Aorta (tissue), 5 donors: Measurements from ENCODE around the gene GSG1L. TPM values are rescaled to one million over a fixed set of nuclear protein-coding genes. Genes with fewer than 3 reads are reported as not detected.

Source experiments
- ATAC-seq: fragments of 200-7000 bp; cut with Tn5 transposase; one replicate; pipeline ENCODE4 v1.9.1; 2022; ENCODE audit warnings: moderate library complexity; ENCODE audit not compliant: low FRiP score
- DNase-seq, 2 donors: peaks; one replicate each; pipeline ENCODE4 v3.0.0-alpha.2; 2020
- H3K27ac ChIP-seq, 2 donors: one replicate each; pipeline ENCODE4 v1.5.1; 2013; ENCODE audit warnings: low read length in 2 of 2, mild to moderate bottlenecking in 2 of 2, moderate library complexity in 2 of 2, control low read depth in 1 of 2, inconsistent platforms in 1 of 2, low read depth in 1 of 2
- H3K27me3 ChIP-seq, 2 donors: one replicate each; pipeline ENCODE4 v1.6.1; 2013; ENCODE audit warnings: control low read depth in 1 of 2, low read length in 1 of 2, mild to moderate bottlenecking in 1 of 2, moderate library complexity in 1 of 2; ENCODE audit not compliant: insufficient read depth in 2 of 2, control insufficient read depth in 1 of 2
- H3K36me3 ChIP-seq, 2 donors: one replicate each; pipeline ENCODE4 v1.6.1; 2013; ENCODE audit warnings: control low read depth in 1 of 2, low read length in 1 of 2, mild to moderate bottlenecking in 1 of 2; ENCODE audit not compliant: insufficient read depth in 2 of 2, control insufficient read depth in 1 of 2
- H3K4me1 ChIP-seq, 2 donors: one replicate each; pipeline ENCODE4 v1.6.1; 2013; ENCODE audit warnings: low read length in 2 of 2, control low read depth in 1 of 2, mild to moderate bottlenecking in 1 of 2, moderate library complexity in 1 of 2; ENCODE audit not compliant: insufficient read depth in 2 of 2, control insufficient read depth in 1 of 2
- H3K4me3 ChIP-seq, 2 donors: one replicate each; pipeline ENCODE4 v1.5.1; 2013; ENCODE audit warnings: low read length in 2 of 2, control low read depth in 1 of 2, mild to moderate bottlenecking in 1 of 2
- H3K9me3 ChIP-seq: one replicate; pipeline ENCODE4 v1.6.1; 2013; ENCODE audit warnings: mild to moderate bottlenecking, low read length; ENCODE audit not compliant: control insufficient read depth
- WGBS, 2 donors: extraction: QIAGEN DNeasy Blood & Tissue Kit; methylation state at CpG; one replicate each; pipeline ENCODE4 v1.1.7; 2013; 5-methylcytosine and 5-hydroxymethylcytosine counted together
- intact Hi-C, 2 donors: fragments of 100-400 bp; cut with DNase I; formaldehyde crosslinking; loops; one replicate each; pipeline versions ENCODE4 v1.14.2 to v1.15.0; 2022
- polyA plus RNA-seq, 2 donors: library from polyadenylated mRNA; stranded (reverse); fragments of 200-250 nt; gene quantifications; one replicate each; pipeline ENCODE4 v1.2.3, GENCODE V29; 2013
- total RNA-seq, 2 donors: library from RNA; stranded (reverse); fragmentation: NEBNext Ultra II Directional; extraction: Animal tissue kit (Norgen Biotek cat#: 25700); gene quantifications; one replicate each; pipeline ENCODE4 v1.2.1, GENCODE V29; 2021
- donor health status: healthy with polysubstance abuse.
- donor health status: Bipolar disorder and iron deficiency.
- donor health status: DM: no; HTN: no; CAD: no.
- donor health status: DM: no; HTN: no; CAD: no.
- donor health status: DM: yes; HTN: yes; CAD: no.

Gene GSG1L
- total and polyA plus RNA-seq, 4 donors = 1.6 to 22.2 (median 7.2) TPM

DNA sequence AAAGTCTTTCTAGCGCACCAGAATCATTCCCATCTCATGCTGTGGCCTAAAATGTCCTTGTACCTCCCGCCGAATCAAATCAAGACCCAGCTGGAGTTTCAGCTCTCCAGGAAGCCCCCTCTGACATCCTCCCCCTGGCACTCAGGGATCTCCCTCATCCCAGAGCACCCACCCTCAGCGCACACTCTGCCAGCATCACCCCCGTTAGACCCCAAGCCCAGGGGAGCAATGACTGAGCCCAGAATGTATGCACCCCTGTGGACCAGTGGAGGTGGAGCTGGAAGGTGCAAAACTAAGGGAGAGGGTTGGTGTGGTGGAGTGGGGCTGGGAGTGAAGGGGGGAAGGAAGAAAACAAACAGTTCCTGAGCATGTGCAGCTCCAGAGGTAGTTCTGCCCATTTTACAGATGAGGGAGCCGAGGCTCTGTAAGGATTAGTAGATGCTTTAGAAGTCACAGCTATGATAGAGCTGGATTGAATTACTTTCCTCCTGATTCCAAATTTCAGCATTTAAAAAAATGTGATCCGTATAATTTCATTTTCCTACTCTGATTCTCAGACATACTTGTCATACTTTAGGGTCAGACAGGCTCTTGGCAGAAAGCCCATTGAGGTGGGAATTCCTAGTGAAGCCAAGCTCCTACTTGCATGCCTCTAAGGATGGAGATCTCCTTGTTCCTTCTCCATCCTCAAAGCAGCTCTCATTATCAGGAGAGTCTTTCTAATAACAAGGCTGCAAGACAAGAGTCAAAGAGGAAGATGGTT lies 270.8 kb downstream of the GSG1L start:
- WGBS, 2 donors = 56 to 62% methylated on average over 7 of the region's 7 CpGs
- intact Hi-C loops = loop anchor here in 1 of 2 donors (10.0 kb wide), 1 partner anchor 62 kb away; no protein-coding TSS in a partner anchor

DNA sequence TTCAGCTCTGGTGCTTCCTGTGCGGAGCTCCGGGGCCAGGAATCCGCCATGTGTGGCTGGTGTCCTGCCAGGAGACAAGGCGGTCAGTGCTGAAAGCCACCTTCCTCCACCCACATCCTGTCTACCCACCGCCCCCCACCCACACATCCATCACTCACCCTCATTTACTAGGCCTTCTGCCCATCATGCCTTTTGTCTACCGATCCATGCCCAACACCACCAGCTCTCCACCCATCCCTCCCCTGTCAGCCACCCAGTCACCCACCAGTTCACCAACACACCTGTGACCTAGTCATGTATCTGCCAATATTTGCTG lies 272.2 kb downstream of the GSG1L start:
- ATAC-seq (no peak), DNase-seq (no peak)
- Histone ChIP-seq H3K27ac (no peak overlapping the region), H3K27me3 (no peaks in the 10 kb centered on the region), H3K36me3 (no peaks in the 10 kb centered on the region), H3K4me3 (no peak overlapping the region), H3K4me1 (no peaks in the 10 kb centered on the region), H3K9me3 (no peaks in the 10 kb centered on the region)
- intact Hi-C loops = loop anchor here in 1 of 2 donors (10.0 kb wide), 1 partner anchor 63 kb away; no protein-coding TSS in a partner anchor
- WGBS, 2 donors = 67 to 75% methylated on average over 6 of the region's 6 CpGs

More for the DNA sequence above, 270.8 kb downstream of the GSG1L start:
- no peaks in the 10 kb centered on the region for H3K4me1 ChIP-seq
- DNase-seq (no peak), ATAC-seq (no peak)
- H3K36me3 ChIP-seq = no peaks in the 10 kb centered on the region
- no peaks in the 10 kb centered on the region for H3K27me3 ChIP-seq
- no peaks in the 10 kb centered on the region for H3K9me3 ChIP-seq
- H3K4me3 ChIP-seq = no peak overlapping the region
- H3K27ac ChIP-seq = peak overlapping the region in 1 of 2 donors; percentile 83

DNA sequence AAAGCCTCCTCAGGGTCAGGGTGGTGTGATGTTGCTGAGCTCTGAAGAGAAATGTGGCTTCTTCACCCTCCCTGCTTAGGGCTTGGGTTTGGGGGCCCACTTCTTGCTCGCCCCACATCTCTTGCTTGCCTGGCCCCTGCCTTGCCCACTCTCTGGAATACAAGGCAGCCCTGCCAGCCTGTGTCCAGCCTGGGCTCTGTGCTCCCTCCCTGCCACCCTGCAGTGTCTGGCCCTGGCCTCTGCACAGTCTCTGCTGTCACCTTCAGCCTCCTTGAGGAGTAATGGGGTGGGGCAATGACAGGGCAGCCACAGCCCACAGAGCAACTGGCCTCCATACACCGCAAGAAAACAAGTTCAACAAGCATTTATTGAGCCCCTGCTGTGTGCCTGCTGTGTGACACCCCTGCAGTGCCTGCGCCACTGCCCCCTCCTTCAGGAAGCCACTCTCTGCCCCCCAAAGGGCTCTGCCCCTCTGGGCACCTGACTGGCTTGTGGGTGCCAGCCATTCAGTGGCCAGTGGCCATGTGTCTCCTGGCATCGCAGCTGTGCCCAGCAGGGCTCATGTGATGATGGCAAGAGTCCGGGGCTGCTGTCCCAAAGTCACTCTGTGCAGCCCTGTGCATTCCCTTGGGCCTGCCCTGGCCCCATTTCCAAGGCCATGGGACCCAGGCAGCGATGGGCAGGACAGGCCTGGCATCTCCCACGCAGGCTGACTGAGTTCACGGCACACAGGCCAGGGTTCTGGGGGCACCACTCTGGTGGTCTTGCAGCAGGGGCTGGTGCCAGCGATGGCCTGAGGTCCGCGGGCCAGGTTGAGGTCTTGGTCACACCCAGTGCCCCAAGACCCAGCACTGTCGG lies 272.7 kb downstream of the GSG1L start:
- ATAC-seq (peak; percentile 28), DNase-seq (no peak)
- no peaks in the 10 kb centered on the region for H3K9me3 ChIP-seq
- no peaks in the 10 kb centered on the region for H3K27me3 ChIP-seq
- WGBS, 2 donors = 52 to 56% methylated on average over 12 of the region's 12 CpGs
- peak overlapping the region in 1 of 2 donors; percentile 4 for H3K27ac ChIP-seq
- intact Hi-C loops = loop anchor here in 1 of 2 donors (10.0 kb wide), 1 partner anchor 64 kb away; no protein-coding TSS in a partner anchor
- H3K4me3 ChIP-seq = no peak overlapping the region
- H3K4me1 ChIP-seq = no peaks in the 10 kb centered on the region
- H3K36me3 ChIP-seq = no peaks in the 10 kb centered on the region

DNA sequence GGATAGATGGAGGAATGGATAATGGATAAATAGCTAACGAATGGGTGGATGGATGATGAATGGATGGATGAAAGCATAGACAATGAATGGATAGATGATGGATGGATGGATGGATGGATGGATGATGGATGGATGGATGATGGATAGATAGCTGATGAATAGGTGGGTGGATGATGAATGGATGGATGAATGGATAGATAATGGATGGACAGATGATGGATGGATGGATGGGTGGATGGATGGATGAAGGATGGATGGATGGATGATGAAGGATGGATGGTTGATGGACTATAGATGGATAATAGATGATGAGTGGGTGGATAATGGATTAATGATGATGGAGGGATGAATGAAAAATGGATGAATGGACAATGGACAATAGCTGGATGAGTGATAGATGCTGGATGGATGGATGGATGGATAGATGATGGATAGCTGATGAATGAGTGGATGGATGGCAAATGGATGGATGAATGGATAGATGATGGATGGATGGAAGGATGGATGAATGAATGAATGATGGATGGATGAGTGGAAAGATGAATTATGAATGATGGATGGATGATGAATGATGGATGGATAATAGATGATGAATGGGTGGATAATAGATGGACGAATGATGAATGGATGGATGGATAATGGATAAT lies 273.8 kb downstream of the GSG1L start:
- 87 to 92% methylated on average over 2 of the region's 2 CpGs for WGBS, 2 donors
- DNase-seq (no peak), ATAC-seq (no peak)
- no peaks in the 10 kb centered on the region for H3K36me3 ChIP-seq
- H3K9me3 ChIP-seq = no peaks in the 10 kb centered on the region
- intact Hi-C loops = loop anchor here in 1 of 2 donors (10.0 kb wide), 1 partner anchor 65 kb away; no protein-coding TSS in a partner anchor
- H3K4me1 ChIP-seq = no peaks in the 10 kb centered on the region
- H3K27me3 ChIP-seq = no peaks in the 10 kb centered on the region
- H3K27ac ChIP-seq = no peak overlapping the region
- H3K4me3 ChIP-seq = no peak overlapping the region

DNA sequence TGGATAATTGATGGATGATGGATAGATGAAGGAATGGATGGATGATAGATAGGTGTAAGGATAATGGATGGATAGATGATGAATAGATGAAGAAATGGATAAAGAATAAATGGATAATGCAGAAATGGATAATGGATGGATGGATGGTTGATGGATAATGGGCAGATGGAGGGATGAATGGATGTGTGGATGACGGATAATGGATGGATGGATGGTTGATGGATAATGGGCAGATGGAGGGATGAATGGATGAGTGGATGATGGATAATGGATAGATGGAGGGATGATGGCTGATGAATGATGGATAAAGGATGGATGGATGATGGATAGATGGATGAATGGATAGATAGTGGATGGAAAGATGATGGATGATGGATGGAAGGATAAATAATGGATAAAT lies 274.4 kb downstream of the GSG1L start:
- no peak for DNase-seq
- H3K36me3 ChIP-seq = no peaks in the 10 kb centered on the region
- WGBS, 2 donors = 95 to 98% methylated on average over 1 of the region's 1 CpG
- no peak overlapping the region for H3K27ac ChIP-seq
- H3K4me3 ChIP-seq = no peak overlapping the region
- intact Hi-C loops = no loop called here
- H3K27me3 ChIP-seq = no peaks in the 10 kb centered on the region
- ATAC-seq = no peak
- H3K4me1 ChIP-seq = no peaks in the 10 kb centered on the region
- no peaks in the 10 kb centered on the region for H3K9me3 ChIP-seq

DNA sequence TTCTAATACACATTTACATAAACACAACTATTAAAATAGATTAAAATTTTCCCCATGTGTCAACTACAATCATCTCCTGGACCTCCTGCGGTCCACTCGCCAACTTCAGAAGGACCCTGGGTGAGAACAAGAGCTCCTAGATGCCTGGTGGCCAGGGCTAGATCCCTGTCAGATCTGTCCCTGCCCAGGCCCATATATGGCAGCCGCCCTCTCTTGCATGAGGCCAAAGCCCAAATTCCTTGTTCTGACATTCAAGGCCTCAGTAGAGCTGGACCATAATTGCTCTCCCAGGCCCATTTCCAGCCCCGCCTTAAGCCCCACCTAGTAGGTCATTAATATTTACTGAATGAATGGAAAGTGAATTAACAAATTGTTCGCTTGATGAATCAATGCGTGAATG lies 275.8 kb downstream of the GSG1L start:
- 96 to 98% methylated on average over 6 of the region's 6 CpGs for WGBS, 2 donors
- no peak for ATAC-seq
- peak in 1 of 2 donors; percentile 34 for DNase-seq
- no peaks in the 10 kb centered on the region for H3K36me3 ChIP-seq
- intact Hi-C loops = no loop called here
- no peaks in the 10 kb centered on the region for H3K27me3 ChIP-seq
- no peaks in the 10 kb centered on the region for H3K4me1 ChIP-seq
- no peaks in the 10 kb centered on the region for H3K9me3 ChIP-seq
- H3K4me3 ChIP-seq = no peak overlapping the region
- no peak overlapping the region for H3K27ac ChIP-seq

DNA sequence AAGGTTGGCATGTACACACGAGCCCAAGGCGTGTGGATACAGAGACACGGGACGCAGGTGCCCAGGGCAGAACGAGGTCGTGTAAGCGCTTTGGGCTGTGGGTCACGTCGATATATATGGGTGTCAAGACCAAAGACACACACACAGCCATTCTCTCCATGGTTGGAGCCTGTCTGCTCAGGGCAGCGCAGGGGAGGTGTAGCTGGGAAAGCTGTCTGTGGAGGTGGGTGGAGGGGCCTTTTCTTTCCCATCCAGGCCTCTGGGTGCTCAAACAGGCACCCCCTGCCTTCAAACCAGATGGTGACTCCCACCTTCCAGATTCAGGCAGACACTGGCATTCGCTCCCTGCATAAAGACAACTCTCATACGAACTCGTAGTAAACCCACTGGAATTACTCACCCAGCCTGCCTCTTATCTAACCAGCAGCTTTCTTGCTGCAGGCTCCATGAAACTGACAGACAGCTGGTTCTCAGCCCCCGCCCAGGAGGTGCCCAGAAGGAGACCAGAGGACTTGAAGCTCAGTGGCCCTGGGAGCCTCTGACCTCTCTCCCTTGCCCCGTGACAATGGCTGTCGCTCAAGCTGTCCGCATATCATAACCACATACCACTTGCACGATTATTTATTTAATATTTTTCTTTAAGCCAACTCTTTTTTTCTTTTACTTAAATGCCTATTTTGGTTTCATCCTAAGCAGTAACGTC lies 276.4 kb downstream of the GSG1L start:
- no peaks in the 10 kb centered on the region for H3K9me3 ChIP-seq
- WGBS, 2 donors = 86% methylated on average over 19 of the region's 19 CpGs
- no peaks in the 10 kb centered on the region for H3K4me1 ChIP-seq
- peak in 1 of 2 donors; percentile 44 for DNase-seq
- H3K27me3 ChIP-seq = no peaks in the 10 kb centered on the region
- no peak overlapping the region for H3K27ac ChIP-seq
- no peak overlapping the region for H3K4me3 ChIP-seq
- intact Hi-C loops = no loop called here
- no peak for ATAC-seq
- no peaks in the 10 kb centered on the region for H3K36me3 ChIP-seq

DNA sequence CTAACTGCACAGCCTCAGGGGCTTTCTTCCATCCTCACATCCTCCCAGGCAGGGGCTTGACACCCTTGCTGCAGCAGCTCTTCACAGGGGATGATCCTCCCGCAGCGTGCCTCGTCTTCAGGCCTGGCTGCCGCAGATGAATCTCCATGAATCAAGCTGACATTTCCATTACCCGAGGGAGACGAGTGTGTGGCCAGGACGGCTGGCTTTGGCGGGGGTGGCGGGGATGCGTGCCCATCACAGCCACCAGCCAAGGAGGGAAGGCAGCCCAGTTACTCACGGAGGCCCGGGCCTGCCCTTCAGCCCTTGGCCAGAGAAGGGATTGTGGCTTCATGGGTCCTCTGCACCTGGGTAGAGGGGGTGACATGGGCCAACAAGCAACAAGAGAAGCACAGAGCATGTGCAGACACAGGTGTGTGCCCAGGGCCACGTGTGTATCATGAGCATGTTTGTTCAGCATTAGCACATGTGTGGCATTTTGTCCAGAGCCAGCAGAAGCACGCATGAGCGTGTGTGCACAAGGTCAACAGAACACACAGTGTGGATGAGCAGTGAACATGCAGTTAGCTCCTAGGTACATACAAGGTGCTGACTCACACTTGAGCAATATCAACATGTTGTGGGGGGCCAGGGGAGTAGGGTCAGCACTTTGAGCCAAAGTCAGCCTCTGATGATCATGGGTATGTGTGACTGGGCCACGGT lies 277.1 kb downstream of the GSG1L start:
- WGBS, 2 donors = 22 to 24% methylated on average over 16 of the region's 16 CpGs
- Histone ChIP-seq H3K4me3 (no peak overlapping the region), H3K9me3 (no peaks in the 10 kb centered on the region), H3K27ac (no peak overlapping the region), H3K36me3 (no peaks in the 10 kb centered on the region), H3K4me1 (no peaks in the 10 kb centered on the region), H3K27me3 (no peaks in the 10 kb centered on the region)
- DNase-seq = peak in 1 of 2 donors; percentile 65
- no peak for ATAC-seq
- intact Hi-C loops = no loop called here
